HepG2 (cell line): ENCODE results near the gene NEAT1. TPM values are rescaled to one million over a fixed set of nuclear protein-coding genes. Genes with fewer than 3 reads are reported as not detected.

Source experiments
- ATF2 ChIP-seq: sonication (generic); formaldehyde crosslinking; IDR thresholded peaks from 2 replicates; pipeline ENCODE4 v1.4.0; 2020; ENCODE audit warnings: missing genetic modification reagents
- ATF3 ChIP-seq: sonication (generic); formaldehyde crosslinking; IDR thresholded peaks from 2 replicates; pipeline ENCODE4 v1.4.0; 2020; ENCODE audit warnings: missing genetic modification reagents
- BRCA1 ChIP-seq: sonication (generic); formaldehyde crosslinking; IDR thresholded peaks from 2 replicates; pipeline ENCODE4 v1.4.0; 2020; ENCODE audit warnings: missing genetic modification reagents
- CCDC6 ChIP-seq: sonication (generic); formaldehyde crosslinking; IDR thresholded peaks from 2 replicates; pipeline ENCODE4 v1.8.1; 2022; ENCODE audit warnings: mild to moderate bottlenecking, missing genetic modification reagents, moderate library complexity
- GZF1 ChIP-seq: sonication (generic); formaldehyde crosslinking; IDR thresholded peaks from 2 replicates; pipeline ENCODE4 v1.5.1; 2020; ENCODE audit warnings: mild to moderate bottlenecking, missing genetic modification reagents
- HNF1B ChIP-seq: sonication (generic); formaldehyde crosslinking; IDR thresholded peaks from 2 replicates; pipeline ENCODE4 v1.5.1; 2020; ENCODE audit warnings: mild to moderate bottlenecking, moderate library complexity, missing genetic modification reagents
- KDM1A ChIP-seq: IDR thresholded peaks from 2 replicates; pipeline ENCODE4 v1.6.1; 2016; ENCODE audit warnings: missing compliant biosample characterization
- KLF12 ChIP-seq: sonication (generic); formaldehyde crosslinking; IDR thresholded peaks from 2 replicates; pipeline ENCODE4 v1.4.0; 2020; ENCODE audit warnings: missing genetic modification reagents, borderline replicate concordance
- NCOR1 ChIP-seq: fragments of 200-600 bp; sonication (generic); IDR thresholded peaks from 2 replicates; pipeline ENCODE4 v1.7.0; 2017; ENCODE audit warnings: antibody characterized with exemption, low read length, borderline replicate concordance
- NFKB2 ChIP-seq: sonication (generic); formaldehyde crosslinking; IDR thresholded peaks from 2 replicates; pipeline ENCODE4 v1.4.0; 2020; ENCODE audit warnings: missing genetic modification reagents, borderline replicate concordance
- NRL ChIP-seq: sonication (generic); formaldehyde crosslinking; IDR thresholded peaks from 2 replicates; pipeline ENCODE4 v1.5.0; 2020; ENCODE audit warnings: missing genetic modification reagents, mild to moderate bottlenecking, moderate library complexity, borderline replicate concordance
- RARA ChIP-seq: IDR thresholded peaks from 2 replicates; pipeline ENCODE4 v1.6.1; 2016; ENCODE audit warnings: missing genetic modification reagents, missing compliant biosample characterization
- SOX13 ChIP-seq, 3 experiments: fragments of 450-650 bp in 1 of 3; sonication (generic) in 1 of 3; formaldehyde crosslinking in 1 of 3; IDR thresholded peaks in 2 of 3; conservative IDR thresholded peaks in 1 of 3; 2 replicates each; pipeline versions ENCODE4 v1.5.0 to v1.6.1; 2016 to 2020; ENCODE audit warnings: antibody characterized with exemption in 1 of 3, mild to moderate bottlenecking in 1 of 3, missing compliant biosample characterization in 1 of 3, missing genetic modification reagents in 1 of 3, moderate library complexity in 1 of 3
- SRY ChIP-seq: sonication (generic); formaldehyde crosslinking; IDR thresholded peaks from 2 replicates; pipeline ENCODE4 v1.8.0; 2022; ENCODE audit warnings: mild to moderate bottlenecking, missing genetic modification reagents
- ZBTB33 ChIP-seq: sonication (generic); formaldehyde crosslinking; IDR thresholded peaks from 2 replicates; pipeline ENCODE4 v1.4.0; 2020; ENCODE audit warnings: missing genetic modification reagents
- ZC3H13 ChIP-seq: sonication (generic); formaldehyde crosslinking; IDR thresholded peaks from 2 replicates; pipeline ENCODE4 v1.8.1; 2023; ENCODE audit warnings: mild to moderate bottlenecking, missing genetic modification reagents, moderate library complexity
- ZMAT3 ChIP-seq: sonication (generic); formaldehyde crosslinking; conservative IDR thresholded peaks from 2 replicates; pipeline ENCODE4 v1.7.0; 2021; ENCODE audit warnings: missing genetic modification reagents
- ZNF251 ChIP-seq: sonication (generic); formaldehyde crosslinking; IDR thresholded peaks from 2 replicates; pipeline ENCODE4 v1.9.0; 2021; ENCODE audit warnings: mild to moderate bottlenecking, missing genetic modification reagents
- ZNF343 ChIP-seq: sonication (generic); formaldehyde crosslinking; IDR thresholded peaks from 2 replicates; pipeline ENCODE4 v1.4.0; 2020; ENCODE audit warnings: mild to moderate bottlenecking, missing genetic modification reagents
- ZNF414 ChIP-seq: sonication (generic); formaldehyde crosslinking; IDR thresholded peaks from 2 replicates; pipeline ENCODE4 v1.5.0; 2020; ENCODE audit warnings: missing genetic modification reagents
- ZNF616 ChIP-seq: sonication (generic); formaldehyde crosslinking; IDR thresholded peaks from 2 replicates; pipeline ENCODE4 v1.5.0; 2020; ENCODE audit warnings: low read depth, mild to moderate bottlenecking, missing genetic modification reagents
- ZNF713 ChIP-seq: sonication (generic); formaldehyde crosslinking; IDR thresholded peaks from 2 replicates; pipeline ENCODE4 v1.4.0; 2020; ENCODE audit warnings: mild to moderate bottlenecking, missing genetic modification reagents
- polyA plus RNA-seq, 8 experiments: library from polyadenylated mRNA; depleted of rRNA in 3 of 8; stranded (reverse) in 7 of 8; unstranded in 1 of 8; fragments of >200 nt; fragmentation: Illumina TruSeq in 4 of 8; extraction: Trizol in 4 of 8; gene quantifications; 2 replicates each; pipeline versions ENCODE4 v1.2.1 to v1.2.3, GENCODE V29; 2011 to 2016; ENCODE audit warnings: low read depth in 4 of 8, missing spikeins in 1 of 8, mixed read lengths in 1 of 8; ENCODE audit not compliant: insufficient read depth in 1 of 8
- total RNA-seq, 5 experiments: library from RNA; depleted of rRNA; stranded (reverse); fragments of >200 nt; fragmentation: Illumina TruSeq; extraction: Trizol; gene quantifications; 2 replicates each; pipeline ENCODE4 v1.2.3, GENCODE V29; 2016; ENCODE audit warnings: low read depth in 1 of 5

The NEAT1 gene
- total and polyA plus RNA-seq, 2 of the 13 experiments (the other 11 are each of a cell fraction or from before 2014, with no cell fraction given) = 20.5 to 41.2 TPM

- TF ChIP-seq ATF2 (CRISPR knock-in tag) (peak; percentile 82), ZMAT3 (CRISPR knock-in tag) (0 out of 2 replicates have a peak, but pooled peaks have one; percentile 13), NCOR1 (peak; percentile 96; the same call in 1 of the 2 replicates), BRCA1 (CRISPR knock-in tag) (no peak), ZC3H13 (CRISPR knock-in tag) (peak; percentile 94), ZNF713 (CRISPR knock-in tag) (no peak), CCDC6 (CRISPR knock-in tag) (peak; percentile 51), KDM1A (no peak), ZNF414 (no peak), ZBTB33 (no peak), RARA (CRISPR knock-in tag) (peak; percentile 99), ZNF616 (CRISPR knock-in tag) (no peak), ZNF343 (CRISPR knock-in tag) (no peak; the same call in 1 of the 2 replicates), ZNF251 (CRISPR knock-in tag) (no peak), KLF12 (CRISPR knock-in tag) (peak; percentile 72), ATF3 (no peak; the same call in 1 of the 2 replicates), SRY (CRISPR knock-in tag) (peak; percentile 45; the same call in 1 of the 2 replicates), GZF1 (0 out of 2 replicates have a peak, but pooled peaks have one; percentile 49), NFKB2 (no peak), NRL (no peak; the same call in 1 of the 2 replicates), SOX13 (IDR thresholded peaks at IDR 0.05) (peak; percentile 89), SOX13 (CRISPR knock-in tag; conservative IDR thresholded peaks at IDR 0.05 in 1 of 2, IDR thresholded peaks at IDR 0.05 in 1 of 2) (peak; percentile 80 to 89; a peak in 2 of 4 replicates), HNF1B (CRISPR knock-in tag) (peak; percentile 96)
Observed at GRCh38 chr11:65418681-65419459, 3.7 kb upstream of the NEAT1 start (continued).
